Right forelimb (tissue), 1 donor: ENCODE measurements around the gene NPIPA5.
"Not testable (repeated sequence)": the region's sequence is repeated elsewhere in the genome, so short reads cannot be mapped to it uniquely, and the experiment has no call there.

ENCODE experiments used
- DNase-seq: peaks from one replicate; pipeline ENCODE4 v3.0.0-alpha.2; 2018

Gene NPIPA5

GRCh38 chr16:15378194-15378593 lies at the start of gene NPIPA5:
Gene NPIPA5 (minus strand): TSS chr16:15378294. CDS start chr16:15378294, 0 bp downstream.
- not testable (repeated sequence) for DNase-seq

DNA sequence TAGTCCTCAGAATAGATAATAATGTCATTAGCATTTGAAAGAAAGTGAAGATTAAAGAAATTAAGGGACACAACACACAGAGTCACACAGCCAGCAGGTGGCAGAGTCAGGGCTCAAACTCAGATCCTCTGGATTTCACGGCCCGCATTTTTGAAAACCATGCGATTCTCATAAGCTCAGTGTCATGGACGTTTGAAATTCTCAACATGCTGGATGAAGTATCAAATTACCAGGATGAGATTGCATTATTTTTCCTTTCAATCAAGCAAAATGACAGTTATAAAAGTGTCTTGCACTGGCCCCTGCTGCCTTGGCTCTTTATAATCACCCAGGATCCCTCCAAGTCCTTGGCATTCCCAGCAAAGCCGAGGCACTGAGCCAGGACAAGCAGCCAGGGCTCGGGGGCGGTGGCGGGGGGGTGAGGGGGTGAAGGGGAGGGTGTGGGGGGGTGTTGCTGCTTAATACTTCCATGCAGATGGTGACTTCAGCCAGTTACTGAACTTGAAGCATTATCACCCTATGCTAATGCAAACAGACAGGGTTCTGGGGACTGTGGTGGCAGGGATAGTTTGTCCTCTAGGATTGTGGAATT lies 49.6 kb upstream of the NPIPA5 start:
- DNase-seq: peak; percentile 81

DNA sequence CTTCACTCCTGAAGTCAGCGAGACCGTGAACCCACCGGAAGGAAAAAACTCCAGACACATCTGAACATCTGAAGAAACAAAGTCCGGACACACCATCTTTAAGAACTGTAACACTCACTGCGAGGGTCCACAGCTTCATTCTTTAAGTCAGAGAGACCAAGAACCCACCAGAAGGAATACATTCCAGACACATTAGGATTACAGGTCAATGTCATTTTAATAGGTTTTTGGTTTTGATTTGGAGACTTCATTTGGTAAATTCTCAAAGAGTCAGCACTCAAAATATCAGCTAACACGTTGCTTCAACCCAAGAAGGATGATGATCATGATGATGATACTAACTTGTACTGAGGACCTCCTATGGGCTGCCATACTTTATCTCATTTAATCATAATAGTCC lies 48.7 kb upstream of the NPIPA5 start:
- DNase-seq: no peak

DNA sequence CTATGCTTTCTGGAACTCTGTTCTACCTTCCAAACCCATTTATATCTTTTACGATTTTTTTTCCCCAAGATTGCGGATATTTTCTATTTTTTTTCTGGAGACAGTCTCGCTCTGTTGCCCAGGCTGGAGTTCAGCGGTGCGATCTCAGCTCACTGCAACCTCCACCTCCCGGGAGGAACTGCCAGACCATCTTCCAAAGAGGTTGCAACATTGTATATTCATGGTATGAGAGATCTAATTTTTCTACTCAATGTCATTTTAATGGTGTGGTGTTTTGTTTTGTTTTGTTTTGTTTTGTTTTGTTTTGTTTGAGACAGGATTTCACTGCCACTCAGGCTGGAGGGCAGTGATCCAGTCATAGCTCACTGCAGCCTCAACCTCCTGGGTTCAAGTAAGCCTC lies 47.8 kb upstream of the NPIPA5 start:
- DNase-seq: no peak

- DNase-seq: no peak
These were observed 44.1 kb upstream of the NPIPA5 start for GRCh38 chr16:15422222-15422621.

- DNase-seq: not testable (repeated sequence)
These were observed 43.6 kb upstream of the NPIPA5 start for GRCh38 chr16:15421696-15422095.

DNA sequence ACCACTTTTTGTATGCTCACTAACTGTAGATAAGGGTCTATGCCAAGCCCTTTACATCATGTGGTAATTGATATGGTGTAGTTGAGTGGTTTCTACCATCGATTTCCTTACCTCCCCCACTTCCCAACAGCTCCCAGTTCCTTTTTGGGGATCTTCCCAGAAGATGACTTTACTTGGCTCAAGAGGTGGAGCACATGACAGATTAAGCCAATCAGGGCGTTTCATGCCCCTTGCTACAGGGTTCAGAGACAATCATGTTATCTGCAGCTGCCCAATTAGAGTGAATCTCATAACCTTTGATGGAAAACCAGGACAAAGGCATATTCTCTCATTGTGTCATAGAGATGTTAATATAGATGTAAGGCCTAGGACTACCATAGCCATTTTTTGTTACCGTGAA lies 40.1 kb upstream of the NPIPA5 start:
- no peak for DNase-seq

DNA sequence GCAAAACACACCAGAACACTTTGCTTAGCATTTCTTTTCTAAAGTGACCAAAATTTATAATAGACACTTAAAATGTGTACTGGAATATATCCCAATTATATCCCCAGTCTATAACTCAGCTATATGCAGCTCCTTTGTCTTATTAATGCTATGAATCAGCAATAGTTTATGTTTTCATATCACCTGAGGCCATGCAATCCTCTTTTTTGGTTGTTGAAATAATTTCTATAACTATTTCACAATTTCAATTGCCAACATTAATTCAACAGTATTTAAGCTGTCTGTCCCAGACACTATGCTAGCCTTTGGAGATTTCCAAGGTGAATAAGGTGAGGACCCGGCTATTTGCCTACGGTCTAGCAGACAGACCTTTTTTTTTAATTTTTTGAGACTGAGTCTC lies 39.1 kb upstream of the NPIPA5 start:
- DNase-seq: no peak

GRCh38 chr16:15415511-15415985 lies 37.5 kb upstream of the NPIPA5 start:
- DNase-seq: no peak

DNA sequence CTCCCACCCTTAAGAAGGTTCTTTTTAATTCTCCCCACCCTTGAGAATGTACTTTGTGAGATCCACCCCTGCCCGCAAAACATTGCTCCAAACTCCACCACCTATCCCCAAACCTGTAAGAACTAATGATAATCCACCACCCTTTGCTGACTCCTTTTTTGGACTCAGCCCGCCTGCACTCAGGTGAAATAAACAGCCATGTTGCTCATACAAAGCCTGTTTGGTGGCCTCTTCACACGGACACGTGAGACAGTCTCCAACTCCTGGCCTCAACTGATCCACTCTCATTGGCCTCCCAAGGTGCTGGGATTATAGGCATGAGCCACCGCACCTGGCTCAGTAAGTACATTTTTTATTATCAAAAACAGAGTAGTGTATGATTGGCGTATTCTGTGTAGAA lies 31.4 kb upstream of the NPIPA5 start:
- DNase-seq: not testable (repeated sequence)

GRCh38 chr16:15407756-15408155 lies 29.7 kb upstream of the NPIPA5 start:
- not testable (repeated sequence) for DNase-seq

DNA sequence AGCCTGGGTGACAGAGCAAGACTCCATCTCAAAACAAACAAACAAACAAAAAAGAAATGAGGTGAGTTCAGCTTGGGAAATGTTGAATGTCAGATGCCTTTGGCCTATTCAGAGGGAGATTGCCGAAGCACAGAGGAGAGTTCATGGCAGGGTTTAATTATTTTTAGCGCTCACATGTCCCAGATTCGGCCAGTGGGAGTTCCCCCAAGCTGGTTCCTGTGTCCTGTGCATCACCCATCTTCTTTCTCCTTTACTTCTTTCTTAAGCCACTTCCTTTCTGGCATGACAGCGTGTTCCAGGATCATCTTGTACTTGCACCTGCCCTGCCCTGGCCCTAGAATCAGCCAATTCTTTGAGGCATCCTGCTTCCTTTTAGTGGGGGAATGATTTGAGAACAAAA lies 26.7 kb upstream of the NPIPA5 start:
- no peak for DNase-seq

DNA sequence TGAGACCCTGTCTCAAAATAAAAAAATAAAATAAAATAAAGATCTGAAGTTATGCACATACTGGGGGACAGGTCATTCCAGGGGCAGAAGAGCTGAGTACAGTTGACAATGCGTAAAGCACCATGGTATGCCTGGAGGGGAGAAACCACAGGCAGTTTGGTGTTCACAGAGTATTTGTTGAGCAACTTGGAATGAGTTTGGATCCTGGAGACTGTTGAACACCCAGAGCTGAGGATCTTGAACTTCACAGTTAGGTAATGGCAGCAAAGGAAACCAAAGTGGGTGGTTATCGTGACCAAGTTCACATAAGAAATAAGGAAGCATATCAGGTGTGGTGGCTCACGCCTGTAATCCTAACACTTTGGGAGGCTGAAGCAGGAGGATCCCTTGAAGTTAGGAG lies 26.0 kb upstream of the NPIPA5 start:
- not testable (repeated sequence) for DNase-seq

- no peak for DNase-seq
These were observed 25.4 kb upstream of the NPIPA5 start for GRCh38 chr16:15403392-15403995.

GRCh38 chr16:15401972-15402371 lies 23.9 kb upstream of the NPIPA5 start:
- no peak for DNase-seq

DNA sequence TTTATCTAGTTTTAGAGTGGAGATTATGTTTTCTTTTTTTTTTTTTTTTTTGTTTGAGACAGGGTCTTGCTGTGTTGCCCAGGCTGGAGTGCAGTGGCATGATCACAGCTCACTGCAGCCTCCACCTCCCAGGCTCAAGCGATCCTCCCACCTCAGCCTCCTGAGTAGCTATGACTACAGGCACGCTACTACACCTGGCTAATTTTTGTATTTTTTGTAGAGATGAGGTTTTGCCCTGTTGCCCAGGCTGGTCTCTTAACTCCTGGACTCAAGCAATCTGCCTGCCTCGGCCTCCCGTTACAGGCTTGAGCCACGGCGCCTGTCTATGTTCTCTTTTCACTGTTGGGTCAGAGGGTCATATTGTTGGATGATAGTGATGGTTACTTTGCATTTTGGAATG lies 22.2 kb upstream of the NPIPA5 start:
- DNase-seq: not testable (repeated sequence)

GRCh38 chr16:15399317-15399716 lies 21.2 kb upstream of the NPIPA5 start:
- DNase-seq: no peak

GRCh38 chr16:15398618-15399316 lies 20.7 kb upstream of the NPIPA5 start:
- DNase-seq: no peak

DNA sequence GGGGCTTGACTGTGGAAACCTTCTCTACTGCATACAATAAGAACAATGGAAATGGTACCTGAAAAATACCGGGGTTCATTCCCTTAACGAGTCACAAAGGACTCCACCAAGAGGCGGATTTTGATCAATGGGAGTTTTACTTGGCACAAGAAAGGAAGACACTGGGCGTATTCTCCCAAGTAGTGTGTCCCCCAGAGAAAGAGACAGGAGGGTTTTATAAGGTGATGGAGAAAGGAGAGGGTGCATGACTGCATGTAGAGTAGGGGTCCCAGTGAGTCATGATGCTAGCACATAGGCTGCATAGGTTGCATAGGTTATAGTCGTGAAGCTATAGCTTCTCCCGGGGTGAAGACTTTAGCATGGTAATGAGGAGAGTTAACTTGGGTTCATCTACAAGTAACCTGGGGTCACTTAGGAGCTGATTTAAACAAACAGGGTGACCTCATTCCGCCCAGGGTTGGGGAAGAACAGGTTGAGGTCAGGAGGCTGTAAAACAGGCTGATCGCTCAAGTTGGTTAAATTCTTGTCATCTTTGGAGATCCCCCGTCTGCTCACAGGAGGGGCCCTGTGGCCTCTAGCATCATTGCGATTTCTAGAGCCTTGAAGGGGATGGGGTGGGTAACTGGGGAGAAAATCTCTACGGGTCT lies 19.0 kb upstream of the NPIPA5 start:
- no peak for DNase-seq

GRCh38 chr16:15396509-15396829 lies 18.4 kb upstream of the NPIPA5 start:
- DNase-seq: not testable (repeated sequence)

GRCh38 chr16:15395631-15396508 lies 17.8 kb upstream of the NPIPA5 start, which contains the start of gene MPV17L:
Gene MPV17L (plus strand): TSS chr16:15395754. CDS start chr16:15395898, 144 bp downstream.
- DNase-seq: peak; percentile 68

GRCh38 chr16:15393025-15393424 lies 14.9 kb upstream of the NPIPA5 start:
- not testable (repeated sequence) for DNase-seq

- DNase-seq: not testable (repeated sequence)
These were observed 11.8 kb upstream of the NPIPA5 start for GRCh38 chr16:15389916-15390315.
